ENCODE data around the gene TACR1.

DNA sequence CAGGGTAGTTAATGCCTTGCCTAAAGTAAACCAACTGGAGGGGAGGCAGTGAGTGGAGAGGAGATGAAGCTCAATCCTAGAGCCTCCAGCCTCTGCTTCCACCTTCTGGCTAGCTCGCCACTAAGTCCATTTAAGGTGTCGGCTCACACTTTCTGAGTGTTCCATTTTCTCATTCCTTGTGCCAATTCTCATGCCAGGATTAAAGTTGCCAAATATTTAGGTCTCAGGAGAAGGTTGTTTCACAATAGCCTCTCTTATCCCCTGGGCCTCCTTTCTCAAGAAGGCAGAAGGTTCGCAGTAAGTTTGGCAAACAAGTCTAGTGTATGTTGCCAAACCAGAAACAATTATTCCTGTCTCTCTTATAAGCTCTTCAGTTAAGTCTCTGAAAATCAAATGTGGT is 57.2 kb downstream of the TACR1 start:
- TF ChIP-seq, protein P1, sequence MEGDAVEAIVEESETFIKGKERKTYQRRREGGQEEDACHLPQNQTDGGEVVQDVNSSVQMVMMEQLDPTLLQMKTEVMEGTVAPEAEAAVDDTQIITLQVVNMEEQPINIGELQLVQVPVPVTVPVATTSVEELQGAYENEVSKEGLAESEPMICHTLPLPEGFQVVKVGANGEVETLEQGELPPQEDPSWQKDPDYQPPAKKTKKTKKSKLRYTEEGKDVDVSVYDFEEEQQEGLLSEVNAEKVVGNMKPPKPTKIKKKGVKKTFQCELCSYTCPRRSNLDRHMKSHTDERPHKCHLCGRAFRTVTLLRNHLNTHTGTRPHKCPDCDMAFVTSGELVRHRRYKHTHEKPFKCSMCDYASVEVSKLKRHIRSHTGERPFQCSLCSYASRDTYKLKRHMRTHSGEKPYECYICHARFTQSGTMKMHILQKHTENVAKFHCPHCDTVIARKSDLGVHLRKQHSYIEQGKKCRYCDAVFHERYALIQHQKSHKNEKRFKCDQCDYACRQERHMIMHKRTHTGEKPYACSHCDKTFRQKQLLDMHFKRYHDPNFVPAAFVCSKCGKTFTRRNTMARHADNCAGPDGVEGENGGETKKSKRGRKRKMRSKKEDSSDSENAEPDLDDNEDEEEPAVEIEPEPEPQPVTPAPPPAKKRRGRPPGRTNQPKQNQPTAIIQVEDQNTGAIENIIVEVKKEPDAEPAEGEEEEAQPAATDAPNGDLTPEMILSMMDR (conservative IDR thresholded peaks at IDR 0.05; ENCODE audit: low read depth, low read length), result no peak
- no peak for TF ChIP-seq EZH2 (IDR thresholded peaks at IDR 0.05; ENCODE audit: borderline replicate concordance, low read depth, low read length, poor library complexity, severe bottlenecking)

Measured in A673 (cell line).